SKM-1 (cell line): ENCODE results near the gene VASN.
"Not testable (repeated sequence)": the region's sequence is repeated elsewhere in the genome, so short reads cannot be mapped to it uniquely, and the experiment has no call there.

Experiments
- DNase-seq: peaks from one replicate; lab custom pipeline; 2025; ENCODE audit not compliant: unreplicated experiment; lab: John Stamatoyannopoulos, UW

VASN gene

DNA sequence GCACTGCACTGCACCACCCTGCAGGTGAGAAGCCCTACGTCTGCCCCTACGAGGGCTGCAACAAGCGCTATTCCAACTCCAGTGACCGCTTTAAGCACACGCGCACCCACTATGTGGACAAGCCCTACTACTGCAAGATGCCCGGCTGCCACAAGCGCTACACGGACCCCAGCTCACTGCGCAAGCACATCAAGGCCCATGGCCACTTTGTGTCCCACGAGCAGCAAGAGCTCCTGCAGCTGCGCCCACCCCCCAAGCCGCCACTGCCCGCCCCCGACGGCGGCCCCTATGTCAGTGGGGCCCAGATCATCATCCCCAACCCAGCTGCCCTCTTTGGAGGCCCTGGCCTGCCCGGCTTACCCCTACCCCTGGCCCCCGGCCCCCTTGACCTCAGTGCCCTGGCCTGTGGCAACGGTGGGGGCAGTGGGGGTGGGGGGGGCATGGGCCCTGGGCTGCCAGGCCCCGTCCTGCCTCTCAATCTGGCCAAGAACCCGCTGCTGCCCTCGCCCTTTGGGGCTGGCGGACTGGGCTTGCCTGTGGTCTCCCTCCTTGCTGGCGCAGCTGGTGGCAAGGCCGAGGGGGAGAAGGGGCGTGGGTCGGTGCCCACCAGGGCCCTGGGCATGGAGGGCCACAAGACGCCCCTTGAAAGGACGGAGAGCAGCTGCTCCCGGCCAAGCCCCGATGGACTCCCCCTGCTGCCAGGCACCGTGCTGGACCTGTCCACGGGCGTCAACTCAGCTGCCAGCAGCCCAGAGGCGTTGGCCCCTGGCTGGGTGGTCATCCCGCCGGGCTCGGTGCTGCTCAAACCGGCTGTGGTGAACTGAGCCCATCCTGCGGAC lies 34.7 kb upstream of the VASN start:
- no peak for DNase-seq

DNA sequence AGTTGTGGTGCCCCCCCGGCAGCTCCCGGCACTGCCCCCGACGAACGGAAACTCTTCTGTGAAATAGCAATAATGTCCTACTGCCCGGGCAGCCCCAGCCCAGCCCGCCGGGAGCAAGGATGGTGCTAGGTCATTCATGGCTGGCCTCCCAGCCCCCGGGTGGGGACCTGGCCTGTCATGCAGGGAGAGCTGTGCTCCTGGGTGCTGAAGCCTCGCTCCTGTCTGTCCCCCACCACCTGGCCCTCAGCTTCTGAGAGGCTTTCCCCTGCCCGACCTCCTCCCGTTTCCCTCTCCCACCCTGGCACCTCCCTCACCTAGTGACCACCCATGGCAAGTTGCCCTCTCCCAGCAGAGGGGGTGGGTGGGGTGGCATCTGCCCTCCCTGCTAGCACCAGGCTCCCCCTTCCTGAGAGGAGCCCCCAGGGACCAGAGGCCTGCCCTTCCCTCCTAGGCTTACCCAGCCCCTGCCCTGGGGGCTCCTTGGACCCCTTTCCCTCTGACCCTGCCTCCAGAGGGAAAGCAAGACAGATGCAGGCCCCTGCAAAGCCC lies 34.0 kb upstream of the VASN start:
- no peak for DNase-seq

DNA sequence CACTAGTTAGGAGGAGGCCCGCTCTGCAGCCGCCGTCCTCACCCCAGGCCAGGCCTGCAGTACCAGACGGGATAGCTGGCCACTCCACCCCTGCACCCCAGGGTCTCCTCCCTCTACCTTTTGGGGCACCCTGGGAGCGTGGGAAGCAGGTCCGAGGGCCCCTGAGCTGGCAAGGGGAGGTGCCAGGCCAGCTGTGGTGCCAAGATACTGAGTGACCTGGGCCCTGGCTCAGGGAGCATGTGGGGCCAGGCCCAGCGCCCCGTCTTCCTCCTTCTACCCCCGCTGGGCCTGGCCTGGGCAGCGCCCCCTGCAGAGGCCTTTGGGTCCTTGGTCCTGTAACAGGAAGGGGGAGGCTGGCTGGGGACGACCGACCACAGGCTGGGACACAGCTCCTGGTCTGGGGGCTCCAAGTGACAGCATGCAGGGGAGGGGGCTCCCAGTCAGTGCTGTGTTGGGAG lies 33.5 kb upstream of the VASN start:
- DNase-seq: no peak

DNA sequence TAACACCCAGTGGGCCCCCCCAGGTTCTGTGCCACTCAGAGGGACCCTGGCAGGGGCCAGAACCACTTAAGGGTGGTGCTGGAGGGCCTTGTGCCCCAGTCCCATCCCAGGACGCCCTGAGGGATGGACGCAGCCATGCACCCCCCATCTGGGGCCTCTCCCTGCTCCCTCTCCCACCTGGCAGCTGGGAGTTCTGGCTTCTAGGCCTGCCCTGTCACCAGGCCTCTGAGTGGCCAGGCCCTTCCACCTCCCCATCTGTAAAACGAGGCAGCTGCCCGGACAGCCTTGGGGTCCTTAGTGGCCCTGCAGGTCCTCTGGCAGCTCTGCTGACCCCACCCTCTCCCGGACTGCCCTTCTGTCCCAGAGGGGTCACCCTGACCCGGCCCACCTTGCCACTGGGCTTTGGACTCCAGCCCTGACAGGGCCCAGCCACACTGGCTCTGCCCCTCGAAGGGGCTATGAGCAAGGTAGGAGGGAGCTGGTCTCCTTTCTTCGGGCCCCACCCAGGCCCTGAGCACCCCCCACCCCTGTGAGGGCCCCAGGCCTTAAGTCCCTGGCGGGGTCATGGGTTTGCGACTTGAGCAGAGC lies 32.8 kb upstream of the VASN start:
- no peak for DNase-seq

DNA sequence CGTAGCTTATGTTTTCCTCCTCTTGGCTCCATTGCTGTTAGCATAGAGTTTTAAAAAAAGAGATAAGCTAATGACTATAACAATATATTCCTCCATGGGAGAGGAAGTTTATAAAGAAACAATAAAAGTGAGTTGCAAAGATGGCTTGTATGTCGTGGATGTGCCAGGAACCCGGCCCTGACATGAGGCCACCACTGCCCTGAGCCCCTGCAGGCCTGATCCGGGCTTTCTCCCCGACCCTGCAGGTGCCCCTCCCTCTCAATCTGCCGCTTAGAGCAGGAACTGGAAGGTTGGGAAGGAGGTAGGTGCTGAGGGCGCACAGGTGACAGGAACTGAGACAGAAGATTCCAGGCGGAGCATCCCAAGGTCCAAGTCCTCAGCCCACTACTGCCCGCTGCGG lies 32.2 kb upstream of the VASN start:
- DNase-seq: no peak

DNA sequence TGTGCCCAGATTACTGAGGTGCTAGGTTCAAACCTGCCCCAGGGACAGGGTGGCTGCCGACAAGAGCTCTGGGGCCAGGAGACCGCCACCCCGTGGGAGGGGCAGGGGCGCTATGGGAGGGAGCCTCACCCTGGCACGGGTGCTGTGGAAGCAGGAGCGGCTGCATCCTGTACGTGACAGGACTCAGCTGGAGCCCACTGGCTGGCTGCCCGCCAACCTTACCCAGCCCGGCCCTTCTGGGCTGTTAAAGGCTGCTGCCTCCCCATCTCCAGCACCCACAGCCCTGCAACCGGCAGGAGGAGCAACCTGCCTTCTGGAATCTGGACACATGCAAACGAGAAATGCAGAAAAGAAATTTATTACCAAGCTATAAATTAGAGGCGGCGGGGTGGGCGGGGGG lies 31.7 kb upstream of the VASN start:
- DNase-seq: no peak

DNA sequence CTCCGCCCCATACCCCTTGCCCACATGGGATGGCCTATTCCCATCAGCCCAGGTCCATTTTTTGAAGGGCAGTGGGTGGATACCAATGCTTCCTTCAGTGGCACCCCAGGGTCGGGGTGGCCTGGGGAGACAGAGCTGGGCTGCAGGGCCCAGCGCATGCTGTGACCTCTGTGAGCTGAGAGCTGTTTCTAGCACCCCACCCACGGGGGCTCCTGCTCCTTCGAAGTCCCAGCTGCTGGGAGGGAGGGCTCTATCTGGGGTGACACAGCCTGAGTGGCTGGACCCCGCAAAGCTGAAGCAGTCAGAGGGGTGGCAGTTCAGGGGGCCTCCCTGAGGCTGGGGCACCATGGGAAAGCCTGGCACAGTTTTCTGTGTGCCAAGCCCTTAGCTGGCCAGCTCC lies 31.2 kb upstream of the VASN start:
- DNase-seq: no peak

DNA sequence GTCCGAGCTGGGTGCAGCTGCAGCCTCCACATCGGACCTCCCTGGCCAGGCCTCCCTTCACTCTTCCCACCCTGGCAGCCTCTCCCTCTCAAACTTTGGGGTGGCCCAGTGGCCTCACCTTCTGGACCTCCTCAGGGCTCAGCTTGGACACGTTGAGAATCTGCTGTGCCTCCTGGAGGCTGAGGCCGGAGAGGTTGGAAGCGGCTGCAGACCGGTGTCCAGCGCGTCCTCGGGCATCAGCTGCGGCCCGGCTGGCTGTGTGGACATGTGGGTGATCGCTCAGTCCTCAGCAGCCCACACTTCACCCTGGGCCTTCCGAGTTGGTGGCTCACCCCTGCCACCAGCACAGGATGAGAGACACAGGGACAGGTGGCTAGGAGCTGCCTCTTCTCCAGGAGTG lies 30.4 kb upstream of the VASN start:
- DNase-seq: no peak

DNA sequence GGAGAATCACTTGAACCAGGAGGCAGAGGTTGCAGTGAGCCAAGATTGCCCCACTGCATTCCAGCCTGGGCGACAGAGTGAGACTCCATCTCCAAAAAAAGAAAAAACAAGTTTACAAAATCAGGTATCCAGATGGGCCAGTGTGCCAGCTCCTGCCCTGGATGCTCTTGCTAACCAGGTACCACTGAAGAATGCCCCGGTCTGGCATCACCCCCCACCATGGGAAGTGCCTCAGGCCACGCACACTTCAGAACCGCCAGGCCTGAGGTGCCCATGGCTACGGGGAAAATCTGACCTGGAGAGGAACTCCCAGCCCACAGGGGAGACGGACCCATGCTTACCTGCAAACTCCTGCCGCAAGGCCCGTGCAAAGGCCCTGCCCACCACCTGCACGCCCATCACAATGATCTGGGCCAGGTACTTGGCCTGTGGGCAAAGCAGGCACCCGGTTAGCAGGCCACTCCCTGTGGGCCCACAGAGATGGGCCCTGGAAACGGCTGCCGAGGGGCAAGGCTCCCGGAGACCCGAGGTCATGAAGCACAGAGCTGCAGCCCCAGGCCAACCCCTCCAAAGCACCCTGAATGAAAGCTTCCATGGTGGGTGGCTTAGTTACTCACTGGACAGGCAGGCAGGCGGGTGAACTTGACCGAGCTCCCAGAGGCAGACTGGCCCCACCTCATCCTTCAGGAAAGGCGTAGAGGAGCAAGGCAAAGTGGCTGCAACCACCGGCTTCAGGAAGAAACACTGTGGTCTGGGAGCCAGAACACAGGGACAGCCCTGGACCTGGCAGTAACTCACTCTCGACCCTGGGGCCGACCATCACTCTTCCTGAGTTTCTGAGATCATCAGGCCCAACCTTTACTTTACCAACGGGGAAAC lies 28.5 kb upstream of the VASN start:
- no peak for DNase-seq

DNA sequence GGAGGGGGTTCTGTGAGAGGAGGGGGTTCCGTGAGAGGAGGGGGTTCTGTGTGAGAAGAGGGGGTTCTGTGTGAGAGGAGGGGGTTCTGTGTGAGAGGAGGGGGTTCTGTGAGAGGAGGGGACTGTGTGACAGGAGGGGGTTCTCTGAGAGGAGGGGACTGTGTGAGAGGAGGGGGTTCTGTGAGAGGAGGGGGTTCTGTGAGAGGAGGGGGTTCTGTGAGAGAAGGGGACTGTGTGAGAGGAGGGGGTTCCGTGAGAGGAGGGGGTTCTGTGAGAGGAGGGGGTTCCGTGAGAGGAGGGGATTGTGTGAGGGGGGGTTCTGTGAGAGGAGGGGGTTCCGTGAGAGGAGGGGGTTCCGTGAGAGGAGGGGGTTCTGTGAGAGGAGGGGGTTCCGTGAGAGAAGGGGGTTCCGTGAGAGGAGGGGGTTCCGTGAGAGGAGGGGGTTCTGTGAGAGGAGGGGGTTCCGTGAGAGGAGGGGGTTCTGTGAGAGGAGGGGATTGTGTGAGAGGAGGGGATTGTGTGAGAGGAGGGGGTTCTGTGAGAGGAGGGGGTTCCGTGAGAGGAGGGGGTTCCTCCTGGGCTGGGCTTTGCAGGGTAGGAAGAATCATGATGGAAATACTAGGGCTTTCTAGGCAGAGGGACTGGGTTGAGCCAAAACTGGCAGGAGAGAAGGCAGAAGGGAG lies 27.2 kb upstream of the VASN start:
- DNase-seq: not testable (repeated sequence)

DNA sequence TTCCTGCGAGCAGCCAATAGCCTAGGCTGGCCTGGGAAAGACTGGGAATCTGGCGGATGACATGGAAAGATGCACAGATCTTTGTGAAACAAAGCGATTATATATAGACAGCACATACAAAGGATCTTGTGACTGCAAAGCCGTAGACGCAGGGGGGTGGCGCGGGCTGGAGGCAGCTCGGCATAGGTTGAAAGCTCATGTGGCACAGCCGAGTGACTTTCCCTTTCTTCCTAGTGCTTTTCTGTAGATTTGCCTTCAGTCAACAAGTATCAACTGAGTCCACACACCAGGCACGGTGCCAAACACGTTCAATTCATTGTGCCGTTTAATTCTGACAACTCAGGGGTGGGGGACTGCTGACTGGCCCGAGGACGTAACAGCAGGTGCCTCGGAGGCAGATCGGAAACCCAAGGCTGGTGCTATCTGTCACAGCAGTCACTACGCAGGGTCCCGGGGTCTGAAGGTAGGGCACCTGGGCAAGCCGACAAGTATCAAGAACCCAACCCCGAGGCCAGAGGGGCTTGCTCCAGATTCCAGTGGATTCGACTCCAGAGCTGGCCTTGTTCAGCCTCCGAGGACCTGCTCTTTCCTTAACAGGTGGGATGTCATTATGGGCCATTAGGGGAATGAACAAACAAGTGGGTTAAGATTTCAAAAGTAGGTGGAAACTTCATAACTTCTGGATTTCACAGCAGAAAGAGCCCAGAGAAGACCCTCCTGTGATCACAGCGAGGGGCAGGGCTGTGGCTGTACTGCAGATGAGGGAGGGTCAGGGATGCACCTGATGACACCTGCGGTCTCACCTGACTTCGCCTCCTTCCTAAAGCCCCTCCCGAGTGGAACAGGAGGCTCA lies 26.4 kb upstream of the VASN start:
- DNase-seq: no peak

DNA sequence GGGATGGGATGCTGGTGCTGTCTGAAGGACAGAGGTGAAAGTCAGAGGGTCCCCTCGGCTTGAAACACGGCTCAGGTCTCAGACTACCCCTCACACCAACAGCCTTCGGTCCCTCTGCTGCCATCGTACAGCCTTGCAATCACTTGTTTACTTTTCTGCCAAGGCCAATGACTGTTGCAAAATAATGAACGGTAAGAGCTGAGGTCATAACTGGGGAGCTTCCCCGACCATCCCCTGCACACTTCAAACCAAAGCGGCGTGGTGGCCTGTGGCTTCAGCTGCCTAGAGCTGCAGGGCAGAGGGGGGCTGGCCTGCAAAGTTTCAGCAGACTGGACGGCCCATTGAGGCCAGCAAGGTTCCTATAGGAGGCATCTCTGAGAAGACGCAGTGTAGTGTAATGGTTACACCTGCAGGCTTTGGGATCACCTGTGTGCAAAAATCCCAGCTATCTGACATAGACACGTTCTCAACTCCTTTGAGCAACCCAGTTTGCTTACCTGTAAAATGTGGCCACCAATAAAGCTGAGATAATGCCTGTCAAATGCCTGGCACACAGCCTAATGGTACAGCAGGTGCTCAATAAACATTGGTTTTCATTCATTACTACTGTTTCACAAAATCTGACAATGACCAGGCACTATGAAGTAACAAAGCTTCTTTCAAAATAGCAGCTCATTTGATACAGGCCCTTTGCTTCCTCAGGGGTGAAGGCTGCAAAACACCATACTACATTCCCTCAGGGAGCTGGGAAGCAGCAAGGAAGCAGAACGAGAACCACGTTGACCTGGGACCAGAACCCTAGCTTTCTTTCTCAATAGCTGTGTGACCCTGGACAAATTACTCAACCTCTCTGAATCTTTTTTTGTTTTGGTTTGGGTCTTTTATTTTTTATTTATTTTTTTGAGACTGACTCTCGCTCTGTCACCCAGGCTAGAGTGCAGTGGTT lies 25.5 kb upstream of the VASN start:
- DNase-seq: peak; percentile 43

DNA sequence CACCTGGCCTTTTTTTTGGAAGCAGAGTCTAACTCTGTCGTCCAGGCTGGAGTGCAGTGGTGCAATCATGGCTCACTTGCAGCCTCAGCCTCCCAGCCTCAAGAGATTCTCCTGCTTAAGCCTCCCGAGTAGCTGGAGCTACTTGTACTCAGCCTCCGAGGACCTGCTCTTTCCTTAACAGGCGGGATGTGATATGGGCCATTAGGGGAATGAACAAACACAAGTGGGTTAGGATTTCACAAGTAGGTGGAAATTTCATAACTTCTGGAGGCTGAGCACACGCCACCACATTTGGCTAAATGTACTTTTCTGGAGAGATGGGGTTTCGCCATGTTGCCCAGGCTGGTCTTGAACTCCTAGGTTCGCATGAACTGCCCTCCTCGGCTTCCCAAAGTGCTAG lies 24.6 kb upstream of the VASN start:
- peak; percentile 89 for DNase-seq

DNA sequence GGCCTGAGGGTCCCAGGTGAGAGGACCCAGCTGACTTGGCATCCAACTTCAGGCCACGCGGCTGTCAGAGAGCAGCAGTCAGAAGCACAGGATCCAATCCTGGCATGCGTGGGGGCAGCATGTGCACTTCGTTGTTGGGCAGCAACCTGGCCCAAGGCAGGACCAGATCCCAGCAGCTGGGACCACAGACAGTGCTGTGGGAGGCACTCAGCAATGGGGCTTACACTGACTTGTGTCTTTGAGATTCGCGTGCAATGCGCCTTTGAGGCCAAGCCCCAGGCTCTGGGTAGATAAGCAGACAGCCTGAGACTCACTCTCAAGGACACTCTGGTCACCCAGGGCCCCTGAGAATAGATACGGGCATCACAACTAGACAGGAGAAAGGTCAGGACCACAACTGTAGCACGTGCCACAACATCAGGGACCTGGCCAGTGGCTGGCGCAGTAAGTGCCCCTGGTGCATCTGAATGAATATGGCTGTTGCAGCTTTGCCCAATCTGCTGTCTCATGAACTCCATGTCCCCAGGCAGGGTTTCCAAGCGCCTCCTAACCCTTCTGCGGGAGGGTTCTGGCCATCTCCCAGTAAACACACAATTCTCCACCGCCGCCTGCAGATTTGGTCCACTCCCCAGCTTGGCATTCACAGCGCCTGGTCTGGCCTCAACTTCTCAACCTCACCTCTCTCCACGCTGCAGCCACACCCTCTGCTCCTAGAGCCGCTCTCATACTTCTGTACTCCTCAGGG lies 23.7 kb upstream of the VASN start:
- DNase-seq: no peak

DNA sequence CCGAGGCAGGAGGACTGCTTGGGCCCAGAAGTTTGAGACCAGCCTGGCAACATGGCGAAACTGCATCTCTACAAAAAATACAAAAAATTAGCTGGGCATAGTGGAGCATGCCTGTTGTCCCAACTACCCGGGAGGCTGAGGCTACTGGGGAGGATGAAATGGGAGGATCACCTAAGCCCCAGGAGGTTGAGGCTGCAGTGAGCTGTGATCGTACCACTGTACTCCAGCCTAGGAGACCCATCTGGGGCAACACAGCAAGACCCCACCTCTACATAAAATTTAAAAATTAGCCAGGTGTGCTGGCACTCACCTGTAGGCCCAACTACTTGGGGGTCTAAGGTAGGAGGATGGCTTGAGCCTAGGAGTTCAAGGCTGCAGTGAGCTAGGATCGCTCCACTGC lies 22.3 kb upstream of the VASN start:
- DNase-seq: no peak

DNA sequence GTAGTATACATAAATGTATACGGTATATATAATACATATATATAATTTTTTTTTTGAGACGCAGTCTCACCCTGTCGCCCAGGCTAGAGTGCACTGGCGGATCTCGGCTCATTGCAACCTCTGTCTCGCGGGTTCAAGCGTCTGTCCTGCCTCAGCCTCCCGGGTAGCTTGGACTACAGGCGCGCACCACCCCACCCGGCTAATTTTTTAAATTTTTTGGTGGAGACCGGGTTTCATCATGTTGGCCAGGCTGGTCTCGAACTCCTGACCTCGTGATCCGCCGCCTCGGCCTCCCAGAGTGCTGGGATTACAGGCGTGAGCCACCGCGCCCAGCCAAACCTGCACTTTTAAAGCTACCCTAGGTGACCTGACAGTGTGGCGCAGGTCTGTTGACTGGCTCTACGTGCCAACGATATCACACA lies 21.3 kb upstream of the VASN start:
- DNase-seq: no peak

DNA sequence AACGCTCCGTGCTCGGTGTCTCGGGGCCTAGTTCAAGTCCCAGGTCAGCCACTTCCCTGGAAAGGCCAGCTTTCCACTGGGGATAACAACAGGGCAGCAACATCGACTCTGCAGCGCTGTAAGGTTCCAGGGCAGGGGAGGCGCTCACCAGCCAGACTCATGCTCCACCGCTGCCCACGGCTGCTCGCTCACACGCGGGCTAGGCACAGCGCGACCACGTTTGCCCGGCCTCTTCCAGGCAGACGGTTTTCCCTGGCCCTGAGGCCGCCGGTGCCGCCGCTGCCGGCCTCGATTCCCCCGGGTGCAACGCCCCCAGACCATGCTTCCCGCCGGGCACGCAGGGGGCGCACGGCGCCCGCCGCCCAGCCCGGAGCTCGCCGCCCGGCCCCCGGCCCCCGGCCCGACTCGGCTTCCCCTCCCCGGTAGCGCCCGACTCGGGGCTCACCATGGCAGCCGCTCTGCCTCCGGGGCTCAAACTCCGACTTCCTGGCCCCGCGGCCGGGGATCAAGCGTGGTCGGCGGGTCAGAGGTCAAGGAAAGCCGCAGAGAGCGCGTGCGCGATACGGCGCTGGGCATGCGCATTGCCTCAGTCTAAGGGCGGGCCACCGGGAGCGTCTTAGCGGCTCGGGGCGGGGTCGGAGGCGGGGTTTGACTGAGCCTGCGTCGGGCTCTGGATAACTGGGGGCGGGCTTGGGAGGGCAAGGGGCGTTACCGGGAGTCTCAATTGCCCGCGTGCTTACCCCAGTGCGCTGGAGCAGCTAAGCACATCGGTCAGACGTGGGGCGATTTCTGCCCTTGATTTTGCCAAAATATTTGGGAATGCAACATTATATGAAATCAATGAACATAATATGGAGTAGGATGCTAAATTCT lies 20.6 kb upstream of the VASN start, which contains the start of gene PAM16:
TSS of gene PAM16 (minus strand) at position 535 of the 873 bp plus-strand sequence. CDS start at position 448, 87 bp downstream.
- peak; percentile 90 for DNase-seq
